HepG2 (cell line): ENCODE data around the gene AADAT. TPM values are rescaled to one million over a fixed set of nuclear protein-coding genes. Genes with fewer than 3 reads are reported as not detected.

Source experiments
- CREB1 ChIP-seq, 2 experiments: fragments of 450-650 bp in 1 of 2; IDR thresholded peaks; 2 replicates each; pipeline ENCODE4 v1.6.1; 2016 to 2017; ENCODE audit warnings: control low read depth in 1 of 2, mild to moderate bottlenecking in 1 of 2, missing compliant biosample characterization in 1 of 2, missing genetic modification characterization in 1 of 2
- ESRRA ChIP-seq: sonication (generic); formaldehyde crosslinking; IDR thresholded peaks from 2 replicates; pipeline ENCODE4 v1.5.1; 2020; ENCODE audit warnings: mild to moderate bottlenecking, low read depth, missing genetic modification reagents
- HHEX ChIP-seq: IDR thresholded peaks from 2 replicates; pipeline ENCODE4 v1.6.1; 2016; ENCODE audit warnings: control low read depth
- IRF9 ChIP-seq: sonication (generic); formaldehyde crosslinking; IDR thresholded peaks from 2 replicates; pipeline ENCODE4 v1.8.0; 2022; ENCODE audit warnings: missing genetic modification reagents, mild to moderate bottlenecking, borderline replicate concordance
- MBNL3 ChIP-seq: fragments of 250-450 bp; sonication (Bioruptor Pico); conservative IDR thresholded peaks from 2 replicates; pipeline ENCODE4 v1.8.0; 2022; ENCODE audit warnings: mild to moderate bottlenecking, inconsistent platforms
- PHF5A ChIP-seq: IDR thresholded peaks from one replicate; pipeline ENCODE4 v1.6.1; 2018; ENCODE audit warnings: low read depth, missing genetic modification reagents; ENCODE audit not compliant: unreplicated experiment
- ZBTB37 ChIP-seq: sonication (generic); formaldehyde crosslinking; IDR thresholded peaks from 2 replicates; pipeline ENCODE4 v1.4.0; 2020; ENCODE audit warnings: mild to moderate bottlenecking, missing genetic modification reagents
- ZBTB43 ChIP-seq: sonication (generic); formaldehyde crosslinking; conservative IDR thresholded peaks from 2 replicates; pipeline ENCODE4 v1.4.0; 2020; ENCODE audit warnings: missing genetic modification reagents
- ZNF230 ChIP-seq: sonication (generic); formaldehyde crosslinking; IDR thresholded peaks from 2 replicates; pipeline ENCODE4 v1.4.0; 2020; ENCODE audit warnings: mild to moderate bottlenecking, missing genetic modification reagents
- ZNF501 ChIP-seq: sonication (generic); formaldehyde crosslinking; IDR thresholded peaks from 2 replicates; pipeline ENCODE4 v1.5.1; 2020; ENCODE audit warnings: mild to moderate bottlenecking, moderate library complexity, missing genetic modification reagents
- ZNF503 ChIP-seq: sonication (generic); formaldehyde crosslinking; IDR thresholded peaks from 2 replicates; pipeline ENCODE4 v1.4.0; 2020; ENCODE audit warnings: missing genetic modification reagents
- ZNF672 ChIP-seq: sonication (generic); formaldehyde crosslinking; IDR thresholded peaks from 2 replicates; pipeline ENCODE4 v1.8.1; 2022; ENCODE audit warnings: missing genetic modification reagents
- polyA plus RNA-seq, 8 experiments: library from polyadenylated mRNA; depleted of rRNA in 3 of 8; stranded (reverse) in 7 of 8; unstranded in 1 of 8; fragments of >200 nt; fragmentation: Illumina TruSeq in 4 of 8; extraction: Trizol in 4 of 8; gene quantifications; 2 replicates each; pipeline versions ENCODE4 v1.2.1 to v1.2.3, GENCODE V29; 2011 to 2016; ENCODE audit warnings: low read depth in 4 of 8, missing spikeins in 1 of 8, mixed read lengths in 1 of 8; ENCODE audit not compliant: insufficient read depth in 1 of 8
- total RNA-seq, 5 experiments: library from RNA; depleted of rRNA; stranded (reverse); fragments of >200 nt; fragmentation: Illumina TruSeq; extraction: Trizol; gene quantifications; 2 replicates each; pipeline ENCODE4 v1.2.3, GENCODE V29; 2016; ENCODE audit warnings: low read depth in 1 of 5
- TF ChIP-seq, protein P1 (sequence below): sonication (generic); formaldehyde crosslinking; IDR thresholded peaks from 2 replicates; pipeline ENCODE4 v1.4.0; 2020; ENCODE audit warnings: missing genetic modification reagents, borderline replicate concordance
- TF ChIP-seq, protein P2 (sequence below), 2 experiments: sonication (generic) in 1 of 2; formaldehyde crosslinking in 1 of 2; IDR thresholded peaks; 2 replicates each; pipeline versions ENCODE4 v1.6.1 to v1.9.0; 2014 to 2022; ENCODE audit warnings: antibody characterized with exemption in 1 of 2, borderline replicate concordance in 1 of 2, inconsistent platforms in 1 of 2, low read depth in 1 of 2, missing genetic modification reagents in 1 of 2

Gene AADAT
- total and polyA plus RNA-seq, 2 of the 13 experiments (the other 11 are each of a cell fraction or from before 2014, with no cell fraction given), result 6.1 to 9.1 TPM

DNA sequence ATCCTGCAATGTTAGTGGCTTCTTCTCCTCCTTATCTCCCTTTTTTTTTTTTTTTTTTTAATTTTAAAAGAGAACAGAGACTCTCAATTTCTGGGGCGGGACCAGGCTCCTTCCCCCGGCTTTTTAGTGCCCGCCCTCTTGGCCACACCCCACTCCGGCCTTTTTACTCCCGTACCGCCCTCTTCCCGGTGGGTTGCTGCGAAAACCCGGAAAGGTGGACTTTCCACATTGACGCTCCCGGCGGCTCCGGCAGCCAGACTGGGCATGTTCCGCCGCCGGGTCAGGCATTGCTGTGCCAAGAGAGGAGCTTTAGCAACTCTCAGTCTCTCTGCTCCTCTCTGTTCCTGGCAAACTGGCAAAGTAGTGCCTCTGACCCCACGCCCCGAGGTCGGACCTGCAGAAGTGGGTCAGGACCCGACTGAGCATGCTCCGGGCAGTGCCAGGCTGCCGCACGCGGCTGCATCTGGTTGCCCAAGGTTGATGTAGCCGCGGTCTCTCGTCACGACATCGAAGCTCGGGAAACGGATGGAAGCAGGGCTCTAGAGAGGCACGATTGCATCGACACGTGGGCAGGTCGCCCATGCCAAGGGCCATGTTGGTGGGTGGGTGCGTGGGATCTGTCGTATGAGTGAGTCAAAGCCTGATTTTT lies 62.5 kb downstream of the AADAT start (continued):
- peak; percentile 78 for TF ChIP-seq ZNF501 (CRISPR knock-in tag)
- TF ChIP-seq ZNF230 (CRISPR knock-in tag), result no peak
- TF ChIP-seq MBNL3, result no peak
- TF ChIP-seq ZBTB43 (CRISPR knock-in tag), result 0 out of 2 replicates have a peak, but pooled peaks have one; percentile 48
- TF ChIP-seq, protein P1, sequence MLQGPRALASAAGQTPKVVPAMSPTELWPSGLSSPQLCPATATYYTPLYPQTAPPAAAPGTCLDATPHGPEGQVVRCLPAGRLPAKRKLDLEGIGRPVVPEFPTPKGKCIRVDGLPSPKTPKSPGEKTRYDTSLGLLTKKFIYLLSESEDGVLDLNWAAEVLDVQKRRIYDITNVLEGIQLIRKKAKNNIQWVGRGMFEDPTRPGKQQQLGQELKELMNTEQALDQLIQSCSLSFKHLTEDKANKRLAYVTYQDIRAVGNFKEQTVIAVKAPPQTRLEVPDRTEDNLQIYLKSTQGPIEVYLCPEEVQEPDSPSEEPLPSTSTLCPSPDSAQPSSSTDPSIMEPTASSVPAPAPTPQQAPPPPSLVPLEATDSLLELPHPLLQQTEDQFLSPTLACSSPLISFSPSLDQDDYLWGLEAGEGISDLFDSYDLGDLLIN (CRISPR knock-in tag), result no peak
- no peak; the same call in 1 of the 2 replicates for TF ChIP-seq ZNF503 (CRISPR knock-in tag)
- TF ChIP-seq HHEX (CRISPR knock-in tag), result no peak
- TF ChIP-seq ZBTB37 (CRISPR knock-in tag), result no peak
- no peak for TF ChIP-seq ZNF672 (CRISPR knock-in tag)
- TF ChIP-seq IRF9 (CRISPR knock-in tag), result peak; percentile 89
- TF ChIP-seq PHF5A (CRISPR knock-in tag), result no peak
- TF ChIP-seq, protein P2, sequence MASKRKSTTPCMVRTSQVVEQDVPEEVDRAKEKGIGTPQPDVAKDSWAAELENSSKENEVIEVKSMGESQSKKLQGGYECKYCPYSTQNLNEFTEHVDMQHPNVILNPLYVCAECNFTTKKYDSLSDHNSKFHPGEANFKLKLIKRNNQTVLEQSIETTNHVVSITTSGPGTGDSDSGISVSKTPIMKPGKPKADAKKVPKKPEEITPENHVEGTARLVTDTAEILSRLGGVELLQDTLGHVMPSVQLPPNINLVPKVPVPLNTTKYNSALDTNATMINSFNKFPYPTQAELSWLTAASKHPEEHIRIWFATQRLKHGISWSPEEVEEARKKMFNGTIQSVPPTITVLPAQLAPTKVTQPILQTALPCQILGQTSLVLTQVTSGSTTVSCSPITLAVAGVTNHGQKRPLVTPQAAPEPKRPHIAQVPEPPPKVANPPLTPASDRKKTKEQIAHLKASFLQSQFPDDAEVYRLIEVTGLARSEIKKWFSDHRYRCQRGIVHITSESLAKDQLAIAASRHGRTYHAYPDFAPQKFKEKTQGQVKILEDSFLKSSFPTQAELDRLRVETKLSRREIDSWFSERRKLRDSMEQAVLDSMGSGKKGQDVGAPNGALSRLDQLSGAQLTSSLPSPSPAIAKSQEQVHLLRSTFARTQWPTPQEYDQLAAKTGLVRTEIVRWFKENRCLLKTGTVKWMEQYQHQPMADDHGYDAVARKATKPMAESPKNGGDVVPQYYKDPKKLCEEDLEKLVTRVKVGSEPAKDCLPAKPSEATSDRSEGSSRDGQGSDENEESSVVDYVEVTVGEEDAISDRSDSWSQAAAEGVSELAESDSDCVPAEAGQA (IDR thresholded peaks at IDR 0.05; ENCODE audit: low read depth), result 0 out of 2 replicates have a peak, but pooled peaks have one; percentile 28
- TF ChIP-seq, protein P2 (CRISPR knock-in tag; IDR thresholded peaks at IDR 0.05; ENCODE audit: borderline replicate concordance), result 0 out of 2 replicates have a peak, but pooled peaks have one; percentile 48
- no peak for TF ChIP-seq CREB1 (IDR thresholded peaks at IDR 0.05)
- no peak for TF ChIP-seq CREB1 (CRISPR knock-in tag; IDR thresholded peaks at IDR 0.05)
- 0 out of 2 replicates have a peak, but pooled peaks have one; percentile 19 for TF ChIP-seq ESRRA
